Activated T-cell treated with anti-CD3 and anti-CD28 coated beads, Interleukin-2, amount 50 U/mL, for 48 hours (primary cell): ENCODE measurements around the gene PABPC1L2A.
A peak's percentile ranks its signal among the peaks of the same experiment; 100 is the strongest.
"Not testable (repeated sequence)": the region's sequence is repeated elsewhere in the genome, so short reads cannot be mapped to it uniquely, and the experiment has no call there.

Source experiments
- DNase-seq, 2 experiments: peaks; one replicate each; pipeline ENCODE4 v3.0.0-alpha.2; 2020

The PABPC1L2A gene

GRCh38 chrX:73079024-73079562 lies at the start of gene PABPC1L2A:
Gene PABPC1L2A, minus strand, starts transcription at chrX:73079512. Its CDS starts 126 bp downstream, at chrX:73079386.
- not testable (repeated sequence) for DNase-seq

DNA sequence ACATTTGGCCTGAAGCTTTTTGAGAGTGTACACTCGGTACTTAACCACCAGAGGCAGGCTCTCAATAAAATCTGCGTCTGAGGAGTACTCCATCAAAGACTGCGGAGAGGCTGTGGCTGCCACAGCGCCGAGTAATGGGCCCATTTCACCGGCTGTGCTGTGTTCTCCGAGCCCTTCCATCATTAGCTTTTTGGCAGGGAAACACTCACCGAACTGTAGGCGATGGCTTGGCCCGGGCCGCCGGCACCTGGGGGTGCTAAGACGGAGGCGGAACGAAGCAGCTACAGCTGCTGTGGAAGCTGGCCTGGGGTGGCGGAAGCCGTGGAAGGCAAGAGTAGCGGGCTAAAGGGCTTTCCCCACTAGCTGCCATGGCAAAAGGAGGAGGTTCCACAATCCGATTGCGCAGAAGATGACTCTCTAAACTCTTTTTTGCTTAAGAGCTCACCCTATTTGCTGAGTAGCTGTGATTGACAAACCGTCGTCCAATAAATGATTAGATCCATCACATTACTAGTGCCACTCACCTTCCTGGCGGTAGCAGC lies 48.5 kb upstream of the PABPC1L2A start:
- DNase-seq: peak in 1 of 2 experiments; percentile 16

GRCh38 chrX:73126240-73126639 lies 46.9 kb upstream of the PABPC1L2A start:
- no peak for DNase-seq

GRCh38 chrX:73099505-73099904 lies 20.2 kb upstream of the PABPC1L2A start:
- DNase-seq: not testable (repeated sequence)

DNA sequence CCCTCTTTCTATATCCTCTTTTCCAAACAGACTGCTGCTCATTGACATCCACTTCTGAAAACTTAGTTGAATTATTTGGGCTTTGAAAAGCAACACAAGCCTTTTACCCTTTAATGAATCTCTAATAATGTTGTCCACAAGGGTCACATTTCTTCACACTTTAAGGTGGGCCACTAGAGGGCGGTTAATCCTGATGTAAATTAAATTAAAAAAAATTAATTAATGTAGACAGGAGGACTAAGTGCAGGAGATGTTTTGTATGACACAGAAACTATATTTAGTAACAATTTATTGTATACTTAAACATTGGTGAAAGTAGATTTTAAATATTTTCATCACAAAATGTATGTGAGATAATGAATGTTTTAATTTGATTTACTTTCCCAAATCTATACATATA lies 7.5 kb upstream of the PABPC1L2A start:
- DNase-seq: not testable (repeated sequence)

GRCh38 chrX:73079884-73080283 lies 572 bp upstream of the PABPC1L2A start:
- not testable (repeated sequence) for DNase-seq

DNA sequence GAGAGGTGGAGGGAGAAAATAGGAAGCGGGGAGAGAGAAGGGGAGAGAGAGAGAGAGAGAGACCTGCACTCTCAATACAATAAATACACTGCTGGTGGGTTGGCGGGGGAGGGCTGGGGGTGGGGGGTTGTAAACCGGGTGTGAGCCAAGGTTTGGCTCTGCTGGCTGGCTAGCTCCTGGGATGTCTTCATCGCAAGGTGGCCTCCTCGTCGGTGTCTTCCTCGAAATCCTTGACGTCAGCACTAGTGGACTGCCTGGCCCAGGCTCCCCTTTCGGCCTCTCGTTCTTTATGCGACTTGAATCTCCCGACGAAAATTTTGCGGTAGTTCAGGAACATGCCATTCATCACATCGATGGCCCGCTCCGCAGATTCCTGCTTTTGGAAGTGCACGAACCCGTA lies 715 bp downstream of the PABPC1L2A start:
- DNase-seq: not testable (repeated sequence)

DNA sequence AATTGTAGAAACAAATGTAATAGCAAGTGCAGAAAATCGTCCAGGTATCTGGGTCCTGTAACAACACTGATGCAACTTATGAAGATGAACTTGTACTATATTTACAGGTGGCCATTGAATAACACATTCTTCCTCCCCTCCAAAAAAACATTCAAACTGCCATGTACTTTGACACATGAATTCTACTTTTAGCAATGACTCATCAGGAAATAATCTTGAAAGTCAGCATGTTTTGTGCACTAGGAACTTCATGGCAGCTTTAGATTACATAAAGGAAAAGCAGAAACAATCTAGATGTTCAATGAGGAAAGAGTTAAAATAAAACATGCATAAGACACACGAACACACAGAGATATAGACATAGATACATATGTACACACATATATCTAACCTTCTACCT lies 2.5 kb downstream of the PABPC1L2A start:
- DNase-seq: no peak

DNA sequence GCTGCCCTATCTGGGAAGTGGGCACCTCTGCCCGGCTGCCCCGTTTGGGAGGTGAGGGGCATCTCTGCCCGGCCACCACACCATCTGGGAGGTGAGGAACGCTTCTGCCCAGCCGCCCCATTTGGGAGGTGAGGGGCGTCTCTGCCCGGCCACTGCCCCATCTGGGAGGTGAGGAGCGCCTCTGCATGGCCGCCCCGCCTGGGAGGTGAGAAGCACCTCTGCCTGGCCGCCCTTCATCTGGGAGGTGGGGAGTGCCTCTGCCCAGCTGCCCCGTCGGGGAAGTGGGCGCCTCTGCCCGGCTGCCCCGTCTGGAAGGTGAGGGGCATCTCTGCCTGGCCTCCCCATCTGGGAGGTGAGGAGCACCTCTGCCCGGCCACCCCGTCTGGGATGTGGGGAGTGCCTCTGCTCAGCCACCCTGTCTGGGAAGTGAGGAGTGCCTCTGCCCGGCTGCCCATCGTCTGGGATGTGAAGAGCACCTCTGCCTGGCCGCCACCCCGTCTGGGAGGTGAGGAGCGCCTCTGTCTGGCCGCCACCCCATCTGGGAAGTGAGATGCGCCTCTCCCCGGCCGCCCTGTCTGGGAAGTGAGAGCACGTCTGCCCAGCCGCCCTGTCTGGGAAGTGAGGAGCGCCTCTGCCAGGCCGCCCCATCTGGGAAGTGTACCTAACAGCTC lies 9.8 kb downstream of the PABPC1L2A start:
- no peak for DNase-seq

GRCh38 chrX:73068467-73069364 lies 10.6 kb downstream of the PABPC1L2A start:
- DNase-seq: no peak

DNA sequence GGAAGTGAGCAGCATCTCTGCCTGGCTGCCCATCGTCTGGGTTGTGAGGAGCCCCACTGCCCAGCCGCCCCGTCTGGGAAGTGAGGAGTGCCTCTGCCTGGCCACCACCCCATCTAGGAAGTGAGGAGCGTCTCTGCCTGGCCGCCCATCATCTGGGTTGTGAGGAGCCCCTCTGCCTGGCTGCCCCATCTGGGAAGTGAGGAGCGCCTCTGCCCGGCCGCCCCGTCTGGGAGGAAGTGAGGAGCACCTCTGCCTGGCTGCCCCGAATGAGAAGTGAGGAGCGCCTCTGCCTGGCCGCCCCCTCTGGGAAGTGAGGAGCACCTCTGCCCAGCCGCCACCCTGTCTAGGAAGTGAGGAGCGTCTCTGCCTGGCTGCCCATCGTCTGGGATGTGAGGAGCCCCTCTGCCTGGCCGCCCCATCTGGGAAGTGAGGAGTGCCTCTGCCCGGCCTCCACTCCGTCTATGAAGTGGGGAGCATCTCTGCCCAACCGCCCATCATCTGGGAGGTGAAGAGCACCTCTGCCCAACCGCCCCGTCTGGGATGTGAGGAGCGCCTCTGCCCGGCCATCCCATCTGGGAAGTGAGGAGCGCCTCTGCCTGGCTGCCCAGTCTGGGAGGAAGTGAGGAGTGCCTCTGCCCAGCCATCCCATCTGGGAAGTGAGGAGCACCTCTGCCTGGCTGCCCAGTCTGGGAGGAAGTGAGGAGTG lies 11.4 kb downstream of the PABPC1L2A start:
- not testable (repeated sequence) for DNase-seq

DNA sequence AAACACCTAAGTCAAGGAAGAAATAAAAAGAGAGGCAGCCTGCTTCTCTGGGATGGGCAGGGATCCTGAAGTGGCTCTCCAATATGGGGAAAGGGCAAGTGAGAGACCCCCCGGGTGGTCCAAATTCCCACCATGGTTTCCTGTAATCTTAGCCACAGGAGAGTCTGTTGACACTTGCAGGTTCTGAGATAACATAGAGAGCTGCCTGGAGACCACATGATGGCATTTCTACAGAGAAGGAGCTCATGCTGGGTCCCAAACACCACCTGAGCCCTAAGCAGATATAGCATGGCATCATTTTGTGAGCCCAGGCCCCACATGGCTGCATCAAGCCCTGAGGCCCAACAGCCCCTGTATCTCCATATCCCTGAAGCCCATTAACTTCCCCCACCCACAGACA lies 50.4 kb downstream of the PABPC1L2A start:
- DNase-seq: no peak
